DMS153 treated with DMSO at 0.1 percent for 48 hours (cell line): ENCODE results near the gene LRRC3B.

Experiments
- DNase-seq: peaks from one replicate; lab custom pipeline; 2025; ENCODE audit not compliant: unreplicated experiment; lab: John Stamatoyannopoulos, UW

LRRC3B gene

GRCh38 chr3:26704736-26705135, 82.2 kb downstream of the LRRC3B start:
- DNase-seq, result no peak

DNA sequence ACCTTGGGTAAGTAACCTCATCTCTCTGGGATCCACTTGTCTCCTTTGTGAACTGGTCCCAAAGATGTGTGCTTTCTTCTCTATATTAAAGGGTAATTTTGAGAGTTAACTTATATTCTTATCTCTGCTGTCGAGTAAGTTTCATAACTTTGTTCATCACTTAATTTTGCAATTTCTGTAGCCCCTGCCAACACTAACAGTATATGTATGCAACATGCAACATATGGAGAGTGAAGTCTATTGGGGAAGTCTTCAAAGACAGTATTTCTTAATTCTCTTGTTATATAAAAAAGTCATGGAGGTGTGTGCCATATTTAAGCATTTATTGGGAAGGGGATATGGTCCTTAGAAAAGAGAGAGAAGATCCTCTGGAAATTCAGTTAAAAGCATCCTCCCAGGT, 85.9 kb downstream of the LRRC3B start:
- DNase-seq, result no peak

GRCh38 chr3:26712211-26713026, 89.8 kb downstream of the LRRC3B start:
- peak; percentile 0 for DNase-seq

- no peak for DNase-seq
Measured at GRCh38 chr3:26713091-26713490, 90.5 kb downstream of the LRRC3B start.

GRCh38 chr3:26714485-26714884, 91.9 kb downstream of the LRRC3B start:
- DNase-seq, result no peak

DNA sequence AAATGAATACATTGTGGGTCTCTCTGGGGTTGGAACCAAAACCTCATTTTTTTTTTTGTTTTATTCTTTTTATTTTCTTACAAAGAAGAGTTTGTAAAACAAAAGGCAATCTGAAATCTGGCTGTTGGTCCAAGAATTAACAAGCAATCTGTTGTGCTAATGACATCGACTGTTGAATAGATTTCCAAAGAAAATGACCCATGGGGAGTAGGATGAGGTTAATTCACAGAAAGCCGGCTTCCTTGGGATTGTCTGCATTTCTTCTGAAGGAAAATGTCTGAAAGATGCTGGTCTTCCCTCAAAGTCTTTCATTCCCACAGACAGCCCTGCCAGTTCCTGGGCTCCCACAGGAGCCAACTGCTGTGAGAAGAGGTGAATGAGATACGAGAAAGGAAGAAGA, 92.9 kb downstream of the LRRC3B start:
- no peak for DNase-seq

DNA sequence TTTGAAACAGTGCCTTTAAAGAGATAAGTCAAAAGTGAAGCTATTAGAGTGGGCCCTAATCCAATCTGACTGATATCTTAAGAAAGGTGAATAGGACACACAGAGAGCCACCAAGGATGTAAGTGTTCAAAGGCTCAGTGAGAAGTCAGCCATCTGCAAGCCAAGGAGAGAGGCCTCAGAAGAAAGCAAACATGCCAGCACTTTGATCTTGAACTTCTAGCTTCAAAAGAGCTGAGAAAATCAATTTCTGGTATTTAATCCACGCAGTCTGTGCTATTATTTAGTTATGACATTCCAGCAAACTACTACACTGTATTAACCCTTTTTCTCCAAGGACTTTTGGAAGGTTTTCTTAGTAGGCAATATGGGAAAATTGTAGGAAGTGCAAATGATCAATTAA, 95.7 kb downstream of the LRRC3B start:
- no peak for DNase-seq

- DNase-seq, result no peak
Measured at GRCh38 chr3:26719134-26719533, 96.6 kb downstream of the LRRC3B start.

GRCh38 chr3:26721047-26721446, 98.5 kb downstream of the LRRC3B start:
- DNase-seq, result no peak

DNA sequence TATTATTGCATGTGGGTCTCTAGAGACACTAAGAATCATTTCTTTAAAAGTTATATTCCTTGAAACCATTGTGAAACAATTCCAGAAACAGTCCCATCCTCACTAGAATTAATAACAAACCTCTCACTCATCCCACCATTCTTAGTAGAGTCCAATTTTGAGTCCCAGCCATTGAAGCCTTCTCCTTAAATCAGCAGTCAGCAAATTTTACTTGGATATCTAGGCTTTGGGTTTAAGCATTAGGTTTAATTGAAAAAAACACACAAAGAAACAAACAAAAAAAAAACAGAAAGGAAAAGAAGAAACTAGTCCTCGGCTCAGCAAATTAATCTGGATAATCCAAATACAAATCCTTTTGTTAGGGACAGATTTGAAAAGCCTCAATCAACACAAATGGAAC, 109.3 kb downstream of the LRRC3B start:
- DNase-seq, result no peak

- no peak for DNase-seq
Measured at GRCh38 chr3:26750263-26750662, 127.7 kb downstream of the LRRC3B start.

DNA sequence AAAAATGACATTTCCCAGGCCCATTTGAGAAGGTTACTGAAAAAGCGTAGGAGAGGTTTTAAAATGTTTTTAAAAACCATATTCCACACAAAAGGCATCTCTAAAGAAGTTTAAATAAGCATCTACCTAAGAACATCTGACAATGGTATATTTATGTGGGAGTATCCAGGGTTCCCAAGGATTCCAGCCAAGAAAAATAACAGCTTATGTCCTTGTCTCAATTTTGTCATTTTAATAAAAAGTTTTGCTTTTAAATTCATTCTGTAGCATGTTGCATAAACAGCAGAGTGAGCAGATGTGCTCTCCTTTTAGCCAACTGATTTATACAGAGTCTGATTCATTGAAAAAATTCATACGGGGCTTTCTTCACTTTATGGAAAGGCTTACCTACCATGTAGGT, 129.9 kb downstream of the LRRC3B start:
- DNase-seq, result no peak

DNA sequence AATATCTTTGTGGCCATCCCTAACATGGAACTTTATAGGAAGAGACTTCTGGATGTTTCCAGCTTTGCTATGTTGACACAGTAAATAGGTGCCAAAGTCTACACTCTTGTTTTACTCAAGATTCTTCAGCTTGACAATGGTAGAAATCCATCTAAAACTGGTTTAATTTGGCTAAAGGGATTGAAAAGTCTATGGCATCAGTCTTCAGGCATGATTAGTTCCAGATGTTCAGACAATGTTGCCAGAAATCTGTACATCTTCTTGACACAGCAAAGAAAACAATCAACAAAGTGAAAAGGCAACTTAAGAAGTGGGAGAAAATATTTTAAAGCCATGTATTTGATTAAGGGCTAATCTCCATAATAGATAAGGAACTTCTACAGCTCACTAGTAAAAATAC, 130.5 kb downstream of the LRRC3B start:
- DNase-seq, result no peak

DNA sequence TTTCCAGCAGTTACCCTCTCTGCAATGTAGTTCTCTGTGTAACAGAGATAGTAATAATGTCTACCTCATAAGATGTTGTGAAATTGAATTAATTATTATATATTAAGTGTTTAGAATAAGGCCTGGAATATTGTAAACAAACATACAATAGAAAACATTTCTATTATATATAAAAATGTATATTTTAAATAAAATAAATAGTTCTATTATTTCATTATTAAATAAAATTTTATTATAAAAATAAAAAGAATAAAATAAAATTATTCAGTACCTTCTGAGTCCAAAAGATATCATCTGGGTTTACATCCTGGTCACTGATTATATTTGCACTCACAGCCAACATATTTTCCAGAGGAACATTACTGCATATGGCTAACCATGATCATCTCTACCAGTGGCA, 135.4 kb downstream of the LRRC3B start:
- no peak for DNase-seq
